Endothelial cell of umbilical vein (primary cell): ENCODE measurements around the gene CC2D2B. TPM values are rescaled to one million over a fixed set of nuclear protein-coding genes. Genes with fewer than 3 reads are reported as not detected.

Experiments
- BruUV-seq: library from RNA; stranded (reverse); fragments of 400-500 nt; replicated peaks from 2 replicates; lab custom pipeline; 2021; lab: Mats Ljungman, UMichigan
- CTCF ChIA-PET: fragments of 300-600, 350-600 bp; sonication (Branson Sonifier 250); formaldehyde crosslinking; loops from one replicate; lab custom pipeline; 2021; ENCODE audit warnings: antibody characterized with exemption, inconsistent platforms; lab: Charles Lee
- POLR2A ChIA-PET: fragments of 300-600, 350-600 bp; sonication (Branson Sonifier 250); formaldehyde crosslinking; loops from one replicate; lab custom pipeline; 2021; ENCODE audit warnings: antibody characterized with exemption, inconsistent platforms; lab: Charles Lee
- DNase-seq: peaks from one replicate; pipeline ENCODE4 v3.0.0-alpha.2; 2011; ENCODE audit warnings: low read depth, low spot score
- FAIRE-seq: peaks from 2 replicates; lab custom pipeline; 2011; peaks lifted over from hg19 to GRCh38; lab: Jason Lieb, UNC
- H2AFZ ChIP-seq: 2 replicates; pipeline ENCODE4 v1.6.0; 2012; ENCODE audit warnings: low read depth, low read length, control low read depth, inconsistent platforms
- H3K27ac ChIP-seq: 2 replicates; pipeline ENCODE4 v1.5.1; 2011; ENCODE audit warnings: low read depth, mild to moderate bottlenecking, control low read depth, low read length, moderate library complexity; ENCODE audit not compliant: insufficient read depth
- H3K27me3 ChIP-seq, 2 experiments: 2 replicates each; pipeline versions ENCODE4 v1.6.0 to v1.6.1; 2011; ENCODE audit warnings: low read length in 2 of 2, mixed read lengths in 1 of 2; ENCODE audit not compliant: control insufficient read depth in 2 of 2, insufficient read depth in 2 of 2
- H3K36me3 ChIP-seq, 2 experiments: 2 replicates in 1 of 2; 3 replicates in 1 of 2; pipeline ENCODE4 v1.5.1; 2011; ENCODE audit warnings: low read length in 2 of 2, mild to moderate bottlenecking in 1 of 2, moderate library complexity in 1 of 2; ENCODE audit not compliant: control insufficient read depth in 2 of 2, insufficient read depth in 2 of 2; ENCODE audit errors: extremely low read depth in 1 of 2
- H3K4me1 ChIP-seq: 3 replicates; pipeline ENCODE4 v1.5.1; 2011; ENCODE audit warnings: mild to moderate bottlenecking, low read length; ENCODE audit not compliant: control insufficient read depth, insufficient read depth; ENCODE audit errors: extremely low read depth
- H3K4me2 ChIP-seq: 2 replicates; pipeline ENCODE4 v1.6.1; 2011; ENCODE audit warnings: low read length, control low read depth, mixed read lengths; ENCODE audit not compliant: insufficient read depth
- H3K4me3 ChIP-seq, 3 experiments: fragments of 200-600 bp in 1 of 3; sonication (generic), shearing (Covaris generic) in 1 of 3; replicated peaks in 1 of 3; 2 replicates each; pipeline ENCODE4 v1.5.1; 2011 to 2016; ENCODE audit warnings: control low read depth in 3 of 3, low read length in 3 of 3, mild to moderate bottlenecking in 2 of 3, inconsistent platforms in 1 of 3, low read depth in 1 of 3, moderate library complexity in 1 of 3; ENCODE audit not compliant: insufficient read depth in 1 of 3
- H3K79me2 ChIP-seq: 2 replicates; pipeline ENCODE4 v1.6.0; 2012; ENCODE audit warnings: low read length, inconsistent platforms; ENCODE audit not compliant: control insufficient read depth, insufficient read depth
- H3K9ac ChIP-seq: replicated peaks from 2 replicates; pipeline ENCODE3; 2011; ENCODE audit warnings: low read length, control low read depth; ENCODE audit not compliant: insufficient read depth; ENCODE audit errors: extremely low read depth
- H3K9me1 ChIP-seq: replicated peaks from 3 replicates; pipeline ENCODE4 v1.6.0; 2011; ENCODE audit warnings: mild to moderate bottlenecking, low read length; ENCODE audit not compliant: control insufficient read depth, insufficient read depth; ENCODE audit errors: extremely low read depth
- H3K9me3 ChIP-seq: replicated peaks from 2 replicates; pipeline ENCODE4 v1.5.1; 2012; ENCODE audit warnings: low read length, inconsistent platforms; ENCODE audit not compliant: control insufficient read depth, insufficient read depth
- H4K20me1 ChIP-seq: replicated peaks from 2 replicates; pipeline ENCODE3; 2011; ENCODE audit warnings: mild to moderate bottlenecking, low read length; ENCODE audit not compliant: control insufficient read depth, insufficient read depth; ENCODE audit errors: extremely low read depth
- CTCF ChIP-seq, 2 donors: IDR thresholded peaks; 1 replicate in 1 of 2; 2 replicates in 1 of 2; pipeline ENCODE4 v1.5.1; 2011; ENCODE audit warnings: low read length in 2 of 2, mild to moderate bottlenecking in 2 of 2, moderate library complexity in 2 of 2, control low read depth in 1 of 2, inconsistent platforms in 1 of 2, low read depth in 1 of 2; ENCODE audit not compliant: insufficient read depth in 1 of 2; ENCODE audit errors: extremely low read depth in 1 of 2
- EZH2 ChIP-seq: IDR thresholded peaks from 2 replicates; pipeline ENCODE4 v1.6.1; 2012; ENCODE audit warnings: borderline replicate concordance, low read depth, mild to moderate bottlenecking, moderate library complexity, low read length, inconsistent platforms; ENCODE audit not compliant: severe bottlenecking
- FOS ChIP-seq: IDR thresholded peaks from 2 replicates; pipeline ENCODE4 v1.6.1; 2011; ENCODE audit warnings: mild to moderate bottlenecking, low read length, moderate library complexity, borderline replicate concordance; ENCODE audit not compliant: insufficient read depth
- GATA2 ChIP-seq: IDR thresholded peaks from 2 replicates; pipeline ENCODE4 v1.7.0; 2011; ENCODE audit warnings: low read depth, mild to moderate bottlenecking, moderate library complexity, mixed read lengths, low read length; ENCODE audit not compliant: insufficient read length, insufficient read depth
- JUN ChIP-seq: IDR thresholded peaks from 2 replicates; pipeline ENCODE4 v1.6.1; 2011; ENCODE audit warnings: borderline replicate concordance, low read depth; ENCODE audit not compliant: insufficient read length, insufficient read depth
- MAX ChIP-seq: IDR thresholded peaks from 2 replicates; pipeline ENCODE4 v1.6.1; 2011; ENCODE audit not compliant: insufficient read depth, insufficient read length
- MYC ChIP-seq: IDR thresholded peaks from one replicate; pipeline ENCODE4 v1.6.1; 2011; ENCODE audit warnings: mild to moderate bottlenecking, low read depth, low read length
- POLR2A ChIP-seq: IDR thresholded peaks from 2 replicates; pipeline ENCODE4 v1.6.1; 2012; ENCODE audit warnings: low read depth, mild to moderate bottlenecking, control low read depth, low read length
- POLR2AphosphoS5 ChIP-seq: IDR thresholded peaks from 2 replicates; pipeline ENCODE4 v1.6.1; 2012; ENCODE audit warnings: low read depth, mild to moderate bottlenecking, control low read depth, low read length, moderate library complexity; ENCODE audit not compliant: insufficient read depth
- dilution Hi-C: fragments of 300-500 bp; cut with MboI; formaldehyde crosslinking; loops from one replicate; pipeline ENCODE4 v1.15.0; 2019; ENCODE audit warnings: low sequenced_read_pairs; ENCODE audit not compliant: extremely low pct_ligation_motif_present
- intact Hi-C: fragments of 100-400 bp; cut with micrococcal nuclease; formaldehyde crosslinking; loops from one replicate; pipeline ENCODE4 v1.10.0; 2022
- polyA plus RNA-seq, 4 experiments: library from polyadenylated mRNA; depleted of rRNA in 3 of 4; stranded (reverse) in 3 of 4; unstranded in 1 of 4; fragments of >200 nt; gene quantifications; 2 replicates each; pipeline versions ENCODE4 v1.2.1 to v1.2.3, GENCODE V29; 2011 to 2012; ENCODE audit warnings: missing spikeins in 1 of 4
- total RNA-seq: library from RNA; stranded (reverse); gene quantifications from 2 replicates; pipeline ENCODE4 v1.2.3, GENCODE V29; 2021

CC2D2B gene
- total and polyA plus RNA-seq, 2 donors (not counting 3 experiments of a cell fraction or from before 2014, with no cell fraction given), result 0.21 to 1.2 TPM

GRCh38 chr10:95935429-95935828 is 27.7 kb downstream of the CC2D2B start:
- no peak overlapping the region for H3K27ac ChIP-seq
- dilution Hi-C loops (no loop called here), intact Hi-C loops (no loop called here)
- no peaks in the 10 kb centered on the region for H3K9me3 ChIP-seq
- no peak overlapping the region for H3K4me2 ChIP-seq
- DNase-seq (no peak), FAIRE-seq (no peak)
- H3K9ac ChIP-seq, result no peak overlapping the region
- no peaks in the 10 kb centered on the region for H3K9me1 ChIP-seq
- no peak overlapping the region for H2AFZ ChIP-seq
- no peak for TF ChIP-seq GATA2
- no peak for TF ChIP-seq EZH2
- TF ChIP-seq MAX, result no peak
- TF ChIP-seq POLR2AphosphoS5, result no peak
- TF ChIP-seq FOS, result no peak
- TF ChIP-seq MYC, result no peak
- no peak for TF ChIP-seq JUN
- no peak for TF ChIP-seq POLR2A
- TF ChIP-seq CTCF (IDR thresholded peaks at IDR 0.05; ENCODE audit: extremely low read depth in 1 of 2, insufficient read depth in 1 of 2, low read depth in 1 of 2, low read length in 2 of 2), result no peak
- BruUV-seq, result no TSS peak
- H3K4me3 ChIP-seq, result no peak overlapping the region
- no peaks in the 10 kb centered on the region for H3K36me3 ChIP-seq
- no peaks in the 10 kb centered on the region for H3K4me1 ChIP-seq
- no peaks in the 10 kb centered on the region for H4K20me1 ChIP-seq
- ChIA-PET CTCF (no interaction called here), POLR2A (no interaction called here)
- no peaks in the 10 kb centered on the region for H3K27me3 ChIP-seq
- no peaks in the 10 kb centered on the region for H3K79me2 ChIP-seq
